ENCODE results near the gene GSK3B.

DNA sequence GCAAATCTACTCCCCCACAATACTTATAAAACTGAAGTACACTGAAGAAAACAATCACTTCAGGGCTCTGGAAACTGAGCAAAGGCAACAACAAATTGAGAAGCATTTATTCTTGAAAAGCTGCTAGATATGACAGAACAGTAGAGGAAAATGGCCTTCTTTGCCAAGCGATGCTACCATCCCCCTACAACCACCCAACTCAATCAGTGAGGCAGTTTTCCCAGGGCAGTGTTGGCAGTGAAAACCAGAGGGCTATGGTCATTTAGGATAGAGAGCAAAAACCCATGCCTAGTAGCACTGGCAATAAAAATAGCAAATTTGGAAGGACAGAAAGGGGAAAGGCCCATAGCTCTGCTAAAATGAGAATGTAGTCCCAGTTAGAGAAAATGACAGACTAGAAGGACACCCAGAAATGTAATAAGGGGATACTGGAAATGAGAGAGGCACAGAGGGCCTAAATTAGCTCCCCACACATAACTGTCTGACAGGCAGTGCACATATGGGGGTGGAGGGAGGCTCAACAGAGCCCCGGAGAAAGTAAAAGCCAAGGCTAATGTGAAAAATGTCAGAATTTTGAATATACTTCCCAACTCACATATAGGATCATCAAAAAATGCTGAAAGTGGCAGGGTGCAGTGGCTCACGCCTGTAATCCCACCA lies 143.5 kb downstream of the GSK3B start:
- no peak for TF ChIP-seq EZH2 (IDR thresholded peaks at IDR 0.05; ENCODE audit: insufficient read depth, poor library complexity, severe bottlenecking)
- no peak for TF ChIP-seq EZH2phosphoT487 (IDR thresholded peaks at IDR 0.05; ENCODE audit: insufficient read depth, low read depth)
